Endothelial cell (in vitro differentiated cells): ENCODE measurements around the gene SFXN3. TPM values are rescaled to one million over a fixed set of nuclear protein-coding genes. Genes with fewer than 3 reads are reported as not detected.

Source experiments
- DNase-seq: peaks from one replicate; pipeline ENCODE4 v3.0.0; 2021; ENCODE audit warnings: low spot score
- H3K27ac Mint-ChIP-seq: one replicate; pipeline ENCODE4 v1.8.0; 2021; ENCODE audit warnings: mixed read lengths, inconsistent platforms; ENCODE audit not compliant: unreplicated experiment
- H3K27me3 Mint-ChIP-seq: one replicate; pipeline ENCODE4 v1.8.0; 2021; ENCODE audit warnings: mild to moderate bottlenecking, moderate library complexity, mixed read lengths, inconsistent platforms; ENCODE audit not compliant: unreplicated experiment
- H3K36me3 Mint-ChIP-seq: one replicate; pipeline ENCODE4 v1.8.0; 2021; ENCODE audit warnings: mild to moderate bottlenecking, low read depth, mixed read lengths, inconsistent platforms; ENCODE audit not compliant: unreplicated experiment
- H3K4me1 Mint-ChIP-seq: one replicate; pipeline ENCODE4 v1.8.0; 2021; ENCODE audit warnings: mild to moderate bottlenecking, mixed read lengths, inconsistent platforms; ENCODE audit not compliant: unreplicated experiment
- H3K4me3 Mint-ChIP-seq: one replicate; pipeline ENCODE4 v1.8.0; 2021; ENCODE audit warnings: mild to moderate bottlenecking, mixed read lengths, inconsistent platforms; ENCODE audit not compliant: unreplicated experiment
- H3K9me3 Mint-ChIP-seq: one replicate; pipeline ENCODE4 v1.8.0; 2021; ENCODE audit warnings: mixed read lengths, inconsistent platforms; ENCODE audit not compliant: unreplicated experiment
- total RNA-seq: library from RNA; stranded (reverse); fragmentation: NEBNext Ultra II Directional; extraction: Animal tissue kit (Norgen Biotek cat#: 25700); gene quantifications from one replicate; pipeline ENCODE4 v1.2.1, GENCODE V29; 2021; ENCODE audit not compliant: unreplicated experiment
- TF ChIP-seq, protein P1 (sequence below): fragments of 200-600 bp; sonication (generic); IDR thresholded peaks from one replicate; pipeline ENCODE4 v1.5.0; 2021; ENCODE audit warnings: antibody characterized with exemption; ENCODE audit not compliant: unreplicated experiment

The SFXN3 gene
- total RNA-seq, 1 donor from 2014 or later = 27.1 TPM

DNA sequence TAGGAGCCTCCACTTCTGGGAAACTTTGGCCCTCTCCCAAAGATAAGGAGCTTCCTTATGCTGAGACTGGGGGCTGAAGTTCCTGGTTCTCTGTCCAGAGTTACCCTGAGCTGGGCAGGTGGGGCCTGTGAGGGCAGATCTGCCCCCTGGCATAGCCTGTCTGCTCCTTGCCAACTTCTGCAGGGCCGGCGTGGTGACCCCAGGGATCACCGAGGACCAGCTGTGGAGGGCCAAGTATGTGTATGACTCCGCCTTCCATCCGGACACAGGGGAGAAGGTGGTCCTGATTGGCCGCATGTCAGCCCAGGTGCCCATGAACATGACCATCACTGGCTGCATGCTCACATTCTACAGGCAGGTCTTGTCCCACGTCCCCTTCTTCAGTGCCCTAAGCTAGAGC lies 4.3 kb downstream of the SFXN3 start:
- peaks cover 22% of the 10 kb centered on the region for H3K4me1 Mint-ChIP-seq
- H3K27me3 Mint-ChIP-seq = peaks cover 14% of the 10 kb centered on the region
- no peak overlapping the region for H3K4me3 Mint-ChIP-seq
- no peaks in the 10 kb centered on the region for H3K9me3 Mint-ChIP-seq
- no peak overlapping the region for H3K27ac Mint-ChIP-seq
- TF ChIP-seq, protein P1, sequence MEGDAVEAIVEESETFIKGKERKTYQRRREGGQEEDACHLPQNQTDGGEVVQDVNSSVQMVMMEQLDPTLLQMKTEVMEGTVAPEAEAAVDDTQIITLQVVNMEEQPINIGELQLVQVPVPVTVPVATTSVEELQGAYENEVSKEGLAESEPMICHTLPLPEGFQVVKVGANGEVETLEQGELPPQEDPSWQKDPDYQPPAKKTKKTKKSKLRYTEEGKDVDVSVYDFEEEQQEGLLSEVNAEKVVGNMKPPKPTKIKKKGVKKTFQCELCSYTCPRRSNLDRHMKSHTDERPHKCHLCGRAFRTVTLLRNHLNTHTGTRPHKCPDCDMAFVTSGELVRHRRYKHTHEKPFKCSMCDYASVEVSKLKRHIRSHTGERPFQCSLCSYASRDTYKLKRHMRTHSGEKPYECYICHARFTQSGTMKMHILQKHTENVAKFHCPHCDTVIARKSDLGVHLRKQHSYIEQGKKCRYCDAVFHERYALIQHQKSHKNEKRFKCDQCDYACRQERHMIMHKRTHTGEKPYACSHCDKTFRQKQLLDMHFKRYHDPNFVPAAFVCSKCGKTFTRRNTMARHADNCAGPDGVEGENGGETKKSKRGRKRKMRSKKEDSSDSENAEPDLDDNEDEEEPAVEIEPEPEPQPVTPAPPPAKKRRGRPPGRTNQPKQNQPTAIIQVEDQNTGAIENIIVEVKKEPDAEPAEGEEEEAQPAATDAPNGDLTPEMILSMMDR = no peak
- H3K36me3 Mint-ChIP-seq = peaks cover 23% of the 10 kb centered on the region
- DNase-seq = no peak

DNA sequence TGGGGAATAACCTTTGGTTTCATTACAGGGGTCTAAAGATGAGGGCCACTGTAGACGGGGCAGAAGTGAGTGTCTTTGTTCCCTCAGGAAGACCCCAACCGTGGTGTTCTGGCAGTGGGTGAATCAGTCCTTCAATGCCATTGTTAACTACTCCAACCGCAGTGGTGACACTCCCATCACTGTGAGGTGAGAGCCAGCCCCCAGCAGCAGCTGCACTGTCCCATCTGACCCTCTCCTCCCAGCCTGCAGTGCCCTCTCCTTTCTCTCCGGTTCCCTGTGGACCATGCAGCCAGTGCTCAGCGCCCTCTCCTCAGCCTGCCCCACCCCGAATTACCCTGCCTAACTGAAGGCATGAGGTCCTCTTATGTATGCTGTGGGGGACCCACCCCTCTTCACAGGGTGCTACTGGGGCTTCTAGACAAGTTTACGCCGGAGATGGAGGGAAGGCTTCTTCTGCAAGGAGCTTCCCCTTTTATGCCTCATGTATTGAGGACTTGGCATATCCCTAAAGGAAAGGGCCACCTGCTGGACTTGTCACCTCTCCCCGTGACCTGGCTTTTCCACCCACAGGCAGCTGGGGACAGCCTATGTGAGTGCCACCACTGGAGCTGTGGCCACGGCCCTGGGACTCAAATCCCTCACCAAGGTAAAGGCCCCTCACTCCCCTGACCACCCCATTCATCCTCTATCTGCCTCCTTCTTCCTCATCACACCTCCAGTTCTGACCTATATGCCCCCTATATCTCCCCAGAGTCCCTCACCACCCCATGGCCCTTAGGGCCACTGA lies 5.1 kb downstream of the SFXN3 start:
- peaks cover 16% of the 10 kb centered on the region for H3K27me3 Mint-ChIP-seq
- no peak overlapping the region for H3K27ac Mint-ChIP-seq
- TF ChIP-seq, protein P1 = no peak
- peaks cover 23% of the 10 kb centered on the region for H3K36me3 Mint-ChIP-seq
- no peak for DNase-seq
- no peaks in the 10 kb centered on the region for H3K9me3 Mint-ChIP-seq
- peaks cover 22% of the 10 kb centered on the region for H3K4me1 Mint-ChIP-seq
- no peak overlapping the region for H3K4me3 Mint-ChIP-seq

DNA sequence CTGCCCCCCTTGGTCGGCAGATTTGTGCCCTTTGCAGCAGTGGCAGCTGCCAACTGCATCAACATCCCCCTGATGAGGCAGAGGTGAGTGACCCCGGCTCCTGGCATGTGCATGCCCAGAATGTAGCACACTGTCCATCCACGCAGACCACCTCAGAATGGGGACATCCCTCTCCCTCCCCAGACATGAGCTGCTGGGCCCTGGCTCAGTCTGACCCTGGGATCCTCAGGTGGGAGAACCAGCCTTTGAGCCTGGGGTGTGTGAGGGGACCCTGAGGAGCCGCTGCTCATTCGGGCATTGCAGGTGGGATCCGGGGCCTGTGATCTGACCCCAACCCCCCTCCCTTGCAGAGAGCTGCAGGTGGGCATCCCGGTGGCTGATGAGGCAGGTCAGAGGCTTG lies 5.7 kb downstream of the SFXN3 start:
- Mint-ChIP-seq H3K27ac (no peak overlapping the region), H3K9me3 (no peaks in the 10 kb centered on the region), H3K4me1 (peaks cover 17% of the 10 kb centered on the region), H3K36me3 (peaks cover 23% of the 10 kb centered on the region), H3K27me3 (peaks cover 12% of the 10 kb centered on the region), H3K4me3 (no peak overlapping the region)
- TF ChIP-seq, protein P1 = no peak
- no peak for DNase-seq

DNA sequence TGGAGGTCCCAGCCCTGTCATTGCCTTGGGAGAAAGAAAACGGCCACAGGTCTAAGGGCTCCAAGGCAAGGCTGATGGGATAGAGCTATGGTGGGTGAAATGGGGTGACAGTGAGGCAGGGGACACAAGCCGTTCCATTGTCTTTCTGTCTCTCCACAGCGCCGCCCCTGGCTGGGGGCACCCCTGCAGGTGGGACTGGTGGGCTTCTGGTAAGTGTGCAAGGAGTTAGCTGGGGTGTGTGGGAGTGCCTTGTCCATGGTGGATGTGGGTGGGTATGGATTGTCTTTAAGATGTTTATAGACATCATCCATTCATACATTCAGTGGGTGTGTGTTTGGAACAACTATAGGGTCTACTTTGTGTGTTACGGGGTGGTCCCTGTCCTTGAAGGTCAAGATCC lies 7.5 kb downstream of the SFXN3 start:
- Mint-ChIP-seq H3K4me3 (no peak overlapping the region), H3K36me3 (peaks cover 23% of the 10 kb centered on the region), H3K9me3 (no peaks in the 10 kb centered on the region), H3K27me3 (peaks cover 11% of the 10 kb centered on the region), H3K4me1 (peaks cover 20% of the 10 kb centered on the region), H3K27ac (no peak overlapping the region)
- peak; percentile 40 for DNase-seq
- TF ChIP-seq, protein P1 = peak; percentile 37

DNA sequence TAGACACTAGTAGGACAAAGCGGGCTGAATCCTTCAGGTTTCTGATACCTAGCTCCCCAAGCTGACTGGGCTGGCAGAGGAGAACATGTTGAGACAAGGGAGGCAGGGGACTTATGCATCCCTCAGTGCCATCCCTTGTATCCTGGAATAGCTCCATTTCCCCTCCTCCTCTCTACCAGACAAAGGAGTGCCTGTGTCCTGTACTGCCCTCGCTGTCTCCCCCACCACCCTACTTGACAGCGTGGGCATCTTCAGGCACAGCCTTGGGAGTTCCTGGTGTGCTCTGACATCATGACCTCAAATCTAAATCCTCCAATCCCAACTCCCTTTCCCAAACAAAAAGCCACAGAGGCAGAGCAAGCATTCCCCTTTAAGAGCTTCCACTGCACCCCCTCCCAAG lies 9.0 kb downstream of the SFXN3 start:
- H3K4me3 Mint-ChIP-seq = no peak overlapping the region
- H3K36me3 Mint-ChIP-seq = peaks cover 23% of the 10 kb centered on the region
- TF ChIP-seq, protein P1 = no peak
- DNase-seq = no peak
- H3K27ac Mint-ChIP-seq = no peak overlapping the region
- H3K4me1 Mint-ChIP-seq = peaks cover 20% of the 10 kb centered on the region
- H3K27me3 Mint-ChIP-seq = peaks cover 14% of the 10 kb centered on the region
- no peaks in the 10 kb centered on the region for H3K9me3 Mint-ChIP-seq
